HG03439 (cell line): Measurements from ENCODE around the gene SLC12A9.
"Not testable (repeated sequence)": the region's sequence is repeated elsewhere in the genome, so short reads cannot be mapped to it uniquely, and the experiment has no call there.

ENCODE experiments used
- ATAC-seq: cut with Tn5 transposase; IDR thresholded peaks from one replicate; pipeline ENCODE4 v1.9.1; 2021; ENCODE audit warnings: mild to moderate bottlenecking, moderate library complexity; ENCODE audit not compliant: unreplicated experiment

Gene SLC12A9, protein sequence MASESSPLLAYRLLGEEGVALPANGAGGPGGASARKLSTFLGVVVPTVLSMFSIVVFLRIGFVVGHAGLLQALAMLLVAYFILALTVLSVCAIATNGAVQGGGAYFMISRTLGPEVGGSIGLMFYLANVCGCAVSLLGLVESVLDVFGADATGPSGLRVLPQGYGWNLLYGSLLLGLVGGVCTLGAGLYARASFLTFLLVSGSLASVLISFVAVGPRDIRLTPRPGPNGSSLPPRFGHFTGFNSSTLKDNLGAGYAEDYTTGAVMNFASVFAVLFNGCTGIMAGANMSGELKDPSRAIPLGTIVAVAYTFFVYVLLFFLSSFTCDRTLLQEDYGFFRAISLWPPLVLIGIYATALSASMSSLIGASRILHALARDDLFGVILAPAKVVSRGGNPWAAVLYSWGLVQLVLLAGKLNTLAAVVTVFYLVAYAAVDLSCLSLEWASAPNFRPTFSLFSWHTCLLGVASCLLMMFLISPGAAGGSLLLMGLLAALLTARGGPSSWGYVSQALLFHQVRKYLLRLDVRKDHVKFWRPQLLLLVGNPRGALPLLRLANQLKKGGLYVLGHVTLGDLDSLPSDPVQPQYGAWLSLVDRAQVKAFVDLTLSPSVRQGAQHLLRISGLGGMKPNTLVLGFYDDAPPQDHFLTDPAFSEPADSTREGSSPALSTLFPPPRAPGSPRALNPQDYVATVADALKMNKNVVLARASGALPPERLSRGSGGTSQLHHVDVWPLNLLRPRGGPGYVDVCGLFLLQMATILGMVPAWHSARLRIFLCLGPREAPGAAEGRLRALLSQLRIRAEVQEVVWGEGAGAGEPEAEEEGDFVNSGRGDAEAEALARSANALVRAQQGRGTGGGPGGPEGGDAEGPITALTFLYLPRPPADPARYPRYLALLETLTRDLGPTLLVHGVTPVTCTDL

DNA sequence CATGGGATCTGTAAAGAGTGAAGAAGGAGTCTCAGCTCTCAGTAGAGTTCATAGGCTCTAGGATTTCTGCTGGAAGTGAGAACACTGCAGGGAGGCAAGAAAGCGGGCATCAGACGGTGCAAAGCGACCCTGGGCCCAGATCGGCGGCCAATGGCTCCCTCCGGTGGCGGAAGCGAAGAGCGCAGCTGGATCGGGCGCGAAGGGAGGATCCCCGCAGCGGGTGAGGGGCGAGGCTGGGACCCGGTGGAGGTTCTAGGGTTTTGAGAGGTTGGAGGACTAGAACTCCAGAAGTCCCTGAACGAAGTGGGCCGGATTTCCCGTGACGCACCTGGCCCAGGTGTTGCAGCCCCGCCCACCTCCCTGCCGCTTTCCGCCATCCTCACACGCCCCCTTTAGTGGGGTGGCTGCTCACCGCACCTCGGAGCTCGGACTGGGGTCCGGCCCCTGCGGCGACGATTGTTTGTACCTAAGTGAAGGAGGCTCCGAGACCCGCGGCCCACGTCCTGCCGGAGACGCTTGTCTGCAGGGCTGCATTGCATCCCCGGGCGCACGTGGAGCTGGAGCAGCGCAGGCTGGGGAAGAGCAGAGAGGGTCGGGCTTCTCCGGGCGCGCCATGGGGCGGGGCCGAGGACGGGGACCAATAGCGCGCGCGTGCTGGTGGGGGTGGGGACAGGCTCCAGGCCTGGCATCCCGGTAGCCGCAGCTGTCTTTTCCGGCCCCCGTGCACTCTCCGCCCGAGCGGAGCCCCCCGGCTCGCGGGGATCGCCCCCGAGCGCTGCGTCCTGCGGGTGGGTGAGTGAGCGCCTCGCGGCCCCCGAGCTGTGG, at the start of gene SLC12A9:
TSS of gene SLC12A9 (plus strand) at position 666 of the 825 bp plus-strand sequence. CDS start 1,485 bp downstream, outside the sequence.
- ATAC-seq = peak; percentile 80

DNA sequence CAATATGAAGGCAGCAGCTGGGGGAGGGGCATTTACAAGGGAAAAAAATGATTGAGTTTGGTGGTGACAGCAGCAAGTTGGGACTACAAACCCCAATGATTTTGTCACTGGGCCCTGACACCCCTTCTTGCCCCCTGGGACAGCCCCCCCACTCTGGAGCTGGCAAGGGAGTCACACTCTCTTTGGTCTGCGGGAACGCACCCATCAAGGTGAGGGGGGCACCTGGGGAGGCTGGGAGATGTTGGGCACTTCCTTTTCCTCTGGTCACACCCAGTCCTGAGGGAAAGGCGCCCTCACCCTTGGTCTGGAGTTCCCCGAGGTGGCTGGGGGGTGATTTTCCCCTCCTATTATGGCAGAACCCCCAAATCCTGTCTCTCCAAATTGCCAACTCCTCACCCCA, 49.6 kb upstream of the SLC12A9 start:
- no peak for ATAC-seq

DNA sequence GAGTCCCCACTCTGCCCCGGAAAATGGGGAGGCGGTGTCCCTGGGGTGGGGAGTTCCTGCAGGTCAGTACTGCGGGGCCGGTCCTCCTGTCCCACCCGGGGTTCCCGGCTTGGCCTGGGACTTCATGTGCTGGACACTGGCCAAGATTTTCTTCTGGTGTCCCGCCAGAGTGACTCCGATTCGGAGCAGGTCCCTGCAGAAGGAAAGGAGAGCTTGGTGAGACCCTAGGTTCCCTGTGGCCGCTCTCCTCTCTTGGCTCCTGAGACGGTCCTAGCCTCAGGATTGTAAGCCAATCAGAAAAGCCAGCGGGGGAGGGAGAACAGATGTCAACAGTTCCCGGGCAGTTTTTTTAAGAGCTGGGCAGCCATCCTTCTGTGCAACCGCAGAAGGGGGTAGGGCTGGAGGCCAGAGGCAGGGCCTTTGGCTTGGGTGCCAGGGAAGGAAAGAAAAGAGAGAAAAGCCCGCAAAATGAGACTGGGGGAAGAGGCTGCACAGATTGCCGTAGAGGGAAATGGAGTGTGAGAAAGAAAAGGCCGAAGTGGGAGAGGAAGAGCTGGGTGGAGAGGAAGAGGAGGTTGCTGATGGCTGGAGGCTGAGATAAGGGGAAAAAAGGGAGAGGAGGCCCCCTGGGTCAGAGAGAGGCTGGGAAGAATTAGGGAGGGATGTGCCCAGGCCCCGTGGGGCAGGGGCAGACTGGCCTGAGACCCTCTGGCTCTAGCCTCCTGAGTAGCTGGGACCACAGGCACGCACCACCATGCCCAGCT, 48.9 kb upstream of the SLC12A9 start:
- ATAC-seq = peak; percentile 97

DNA sequence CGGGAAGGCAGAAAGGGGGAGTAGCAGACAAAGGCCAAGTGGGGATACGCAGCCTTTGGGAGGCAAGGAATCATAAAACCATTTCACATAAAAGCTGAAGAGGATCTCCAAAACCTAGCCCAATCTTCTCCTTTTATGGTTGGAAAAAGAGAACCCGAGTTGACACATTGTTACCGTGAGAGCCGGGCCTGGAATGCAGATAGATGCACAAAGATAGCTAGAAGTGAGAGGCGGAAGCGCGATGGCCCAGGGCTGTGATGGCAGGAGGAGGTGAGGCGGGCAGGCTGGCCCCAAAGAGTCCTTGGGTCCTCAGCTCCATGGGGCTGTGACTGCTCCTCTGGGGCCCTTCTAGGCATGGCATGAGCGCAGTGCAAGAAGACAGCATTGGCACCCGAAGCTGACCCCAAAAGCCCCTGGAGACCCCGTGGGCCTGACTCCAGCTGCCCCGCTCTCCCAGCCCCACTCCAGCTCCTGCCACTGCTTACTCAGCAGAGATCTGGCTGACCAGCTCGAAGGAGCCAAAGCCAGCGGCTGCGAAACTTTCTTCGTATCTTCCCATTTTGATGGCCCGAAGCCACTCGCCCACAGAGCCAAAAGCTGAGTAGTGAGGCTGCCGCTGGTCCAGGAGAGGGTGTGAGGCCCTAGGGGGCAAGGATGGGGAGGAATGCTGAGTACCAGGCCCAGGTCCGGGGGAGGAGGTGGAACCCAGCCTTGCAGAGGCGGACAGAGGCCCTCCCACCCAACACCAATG, 47.7 kb upstream of the SLC12A9 start:
- no peak for ATAC-seq

DNA sequence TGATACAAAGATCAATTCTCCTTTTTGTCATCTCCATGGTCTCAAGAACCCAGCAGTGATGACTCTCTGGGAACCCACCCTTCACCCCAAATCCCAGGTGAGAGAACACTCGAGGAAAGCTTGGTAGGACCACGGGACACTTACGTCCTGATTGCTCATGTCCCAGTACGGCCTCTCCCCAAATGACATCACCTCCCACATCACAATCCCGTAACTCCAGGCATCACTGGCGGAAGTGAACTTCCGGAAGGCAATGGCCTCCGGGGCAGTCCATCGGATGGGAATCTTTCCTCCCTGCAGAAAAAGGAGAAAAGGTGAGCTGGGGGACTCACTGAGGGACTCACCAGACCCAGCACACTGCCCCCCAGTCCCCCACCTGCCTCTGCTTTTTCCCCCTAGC, 46.2 kb upstream of the SLC12A9 start:
- no peak for ATAC-seq

DNA sequence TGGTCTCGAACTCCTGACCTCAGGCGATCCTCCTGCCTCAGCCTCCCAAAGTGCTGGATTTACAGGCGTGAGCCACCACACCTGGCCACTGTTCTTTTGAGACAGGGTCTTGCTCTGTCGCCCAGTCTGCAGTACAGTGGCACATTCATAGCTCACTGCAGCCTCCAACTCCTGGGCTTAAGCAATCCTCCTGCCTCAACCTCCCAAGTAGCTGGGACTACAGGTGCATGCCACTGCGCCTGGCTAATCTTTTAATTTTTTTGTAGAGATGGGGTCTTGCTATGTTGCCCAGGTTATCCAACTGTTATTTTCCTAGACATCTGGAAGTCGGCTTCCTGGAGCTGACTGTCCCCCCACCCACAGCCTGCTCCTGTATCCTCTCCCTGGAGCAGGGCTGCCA, 45.6 kb upstream of the SLC12A9 start:
- not testable (repeated sequence) for ATAC-seq

DNA sequence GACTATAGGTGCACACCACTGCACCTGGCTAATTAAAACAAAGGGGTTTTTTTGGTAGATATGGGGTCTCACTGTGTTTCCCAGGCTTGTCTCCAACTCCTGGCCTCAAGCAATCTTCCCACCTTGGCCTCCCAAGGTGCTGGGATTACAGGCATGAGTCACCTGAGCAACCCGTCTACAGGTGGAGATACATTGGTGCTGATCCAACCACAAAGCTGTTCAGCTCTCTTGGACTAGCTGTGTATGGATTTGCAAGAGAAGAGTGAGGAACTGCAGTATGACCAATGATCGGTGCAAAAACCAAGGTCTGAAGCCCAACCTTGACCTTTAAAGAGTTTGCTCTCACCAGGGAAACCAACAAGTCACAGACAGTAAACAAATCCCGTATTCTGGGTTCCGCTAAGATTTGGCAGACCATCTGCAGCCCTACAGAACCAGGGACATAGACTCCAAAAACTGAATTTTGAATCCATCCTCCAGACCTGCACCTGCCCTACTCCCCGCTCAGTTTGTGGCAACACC, 44.1 kb upstream of the SLC12A9 start:
- no peak for ATAC-seq

DNA sequence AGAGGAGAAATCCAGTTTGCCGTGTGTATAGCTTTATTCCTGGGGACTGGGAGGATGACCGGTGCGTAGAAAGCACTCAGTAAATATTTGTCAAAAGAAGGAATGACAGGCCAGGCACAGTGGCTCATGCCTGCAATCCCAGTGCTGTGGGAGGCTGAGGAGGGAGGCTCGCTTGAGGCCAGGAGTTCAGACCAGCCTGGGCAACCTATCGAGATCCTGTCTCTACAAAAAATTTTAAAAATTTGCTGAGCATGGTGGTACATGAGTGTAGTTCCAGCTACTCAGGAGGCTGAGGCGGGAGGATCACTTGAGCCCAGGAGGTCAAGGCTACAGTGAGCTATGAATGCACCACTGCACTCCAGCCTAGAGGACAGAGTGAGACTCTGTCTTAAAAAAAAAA, 41.0 kb upstream of the SLC12A9 start:
- no peak for ATAC-seq

DNA sequence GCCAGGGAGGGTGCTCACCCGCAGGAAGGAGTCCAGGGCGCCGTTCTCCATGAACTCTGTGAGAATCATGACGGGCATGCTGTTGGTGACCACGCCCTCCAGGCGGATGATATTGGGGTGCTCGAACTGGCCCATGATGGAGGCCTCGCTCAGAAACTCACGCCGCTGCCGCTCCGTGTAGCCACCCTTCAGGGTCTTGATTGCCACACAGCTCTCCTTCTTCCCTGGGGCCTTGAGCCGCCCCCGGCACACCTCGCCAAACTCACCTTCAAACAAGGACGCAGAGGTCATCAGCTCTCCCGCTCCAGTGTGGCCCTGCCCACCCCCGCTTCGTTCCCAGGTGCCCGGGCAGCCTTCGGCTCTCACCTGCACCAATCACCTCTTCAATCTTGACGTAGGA, 39.8 kb upstream of the SLC12A9 start:
- no peak for ATAC-seq

DNA sequence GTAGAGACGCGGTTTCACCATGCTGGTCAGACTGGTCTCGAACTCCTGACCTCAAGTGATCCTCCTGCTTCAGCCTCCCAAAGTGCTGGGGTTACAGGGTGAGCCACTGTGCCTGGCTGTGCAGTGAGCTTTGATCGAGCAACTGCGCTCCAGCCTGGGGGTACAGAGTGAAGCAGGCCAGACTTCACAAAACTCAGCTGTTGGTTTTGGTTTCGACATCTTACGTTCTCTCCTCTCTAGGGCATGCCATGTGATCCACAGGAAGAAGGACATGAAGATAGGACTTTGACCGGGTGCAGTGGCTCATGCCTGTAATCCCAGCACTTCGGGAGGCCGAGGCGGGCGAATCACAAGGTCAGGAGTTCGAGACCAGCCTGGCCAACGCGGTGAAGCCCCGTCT, 36.0 kb upstream of the SLC12A9 start:
- not testable (repeated sequence) for ATAC-seq

DNA sequence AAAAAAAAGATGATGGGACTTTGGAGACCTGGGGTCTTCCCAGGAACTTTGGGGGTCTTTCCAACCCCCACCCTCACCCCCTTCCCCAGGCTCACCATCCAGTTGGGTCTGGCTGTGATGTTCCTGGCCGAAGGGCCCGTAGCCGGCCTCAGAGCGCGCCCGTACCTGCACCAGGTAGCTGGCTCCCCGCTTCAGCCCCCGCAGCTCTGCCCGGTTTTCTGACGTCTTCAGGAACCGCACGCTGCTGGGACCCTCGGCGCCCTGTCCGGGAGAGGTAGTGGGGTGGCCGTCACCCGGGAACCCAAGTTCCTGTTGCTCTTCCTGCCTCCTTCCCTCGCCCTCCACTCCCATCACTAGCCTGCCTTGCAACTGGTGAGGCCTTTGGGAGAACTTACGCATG, 35.4 kb upstream of the SLC12A9 start:
- no peak for ATAC-seq

DNA sequence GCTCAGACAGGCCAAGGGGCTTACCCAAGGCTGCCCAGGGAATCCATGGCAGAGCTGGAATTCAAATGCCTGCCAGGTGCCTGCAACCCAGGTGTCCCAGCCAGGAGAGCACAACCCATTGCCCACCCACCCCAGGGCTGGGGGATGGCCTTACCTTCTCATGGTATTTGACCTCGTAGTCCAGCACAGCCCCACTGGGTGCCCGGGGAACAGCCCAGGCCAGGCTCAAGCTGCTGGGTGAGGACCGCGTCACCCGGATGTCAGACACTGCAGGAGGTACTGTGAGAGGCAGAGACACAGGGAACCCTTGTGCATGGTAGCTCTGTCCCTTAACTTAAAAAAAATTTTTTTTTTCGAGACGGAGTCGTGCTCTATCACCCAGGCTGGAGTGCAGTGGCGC, 34.1 kb upstream of the SLC12A9 start:
- no peak for ATAC-seq

DNA sequence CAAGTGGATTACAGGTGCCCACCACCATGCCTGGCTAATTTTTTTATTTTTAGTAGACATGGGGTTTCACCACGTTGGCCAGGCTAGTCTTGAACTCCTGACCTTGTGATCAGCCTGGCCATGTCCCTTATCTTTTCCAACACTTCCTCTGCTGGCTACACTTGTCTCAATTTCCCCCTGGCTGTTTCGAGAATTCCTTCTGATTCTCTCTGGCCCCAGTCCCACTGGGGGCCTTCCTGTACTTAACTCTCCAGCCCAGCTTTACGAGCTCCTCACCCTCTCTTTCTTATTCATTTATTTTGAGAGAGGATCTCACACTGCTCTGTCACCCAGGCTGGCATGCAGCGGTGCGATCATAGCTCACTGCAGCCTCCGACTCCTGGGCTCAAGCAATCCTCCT, 33.7 kb upstream of the SLC12A9 start:
- ATAC-seq = no peak

DNA sequence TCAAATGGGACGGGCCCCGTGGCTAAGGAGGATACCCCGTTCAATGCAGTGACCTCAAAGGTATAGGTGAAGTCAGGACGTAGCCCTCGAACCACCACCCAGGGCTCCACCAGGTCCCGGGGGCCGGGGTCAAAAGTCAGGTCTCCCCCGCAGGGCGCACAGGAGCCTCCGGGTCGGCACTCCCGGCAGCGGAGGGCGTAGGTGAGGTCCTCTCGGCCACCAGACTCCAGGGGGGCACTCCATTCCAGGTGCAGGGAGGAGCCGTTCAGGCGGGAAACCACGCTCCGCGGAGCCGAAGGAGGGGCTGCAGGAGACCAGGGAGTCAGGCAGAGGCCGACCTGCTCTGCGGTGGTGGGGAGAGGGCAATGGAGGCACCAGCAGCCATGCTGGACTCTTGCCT, 32.9 kb upstream of the SLC12A9 start:
- no peak for ATAC-seq

DNA sequence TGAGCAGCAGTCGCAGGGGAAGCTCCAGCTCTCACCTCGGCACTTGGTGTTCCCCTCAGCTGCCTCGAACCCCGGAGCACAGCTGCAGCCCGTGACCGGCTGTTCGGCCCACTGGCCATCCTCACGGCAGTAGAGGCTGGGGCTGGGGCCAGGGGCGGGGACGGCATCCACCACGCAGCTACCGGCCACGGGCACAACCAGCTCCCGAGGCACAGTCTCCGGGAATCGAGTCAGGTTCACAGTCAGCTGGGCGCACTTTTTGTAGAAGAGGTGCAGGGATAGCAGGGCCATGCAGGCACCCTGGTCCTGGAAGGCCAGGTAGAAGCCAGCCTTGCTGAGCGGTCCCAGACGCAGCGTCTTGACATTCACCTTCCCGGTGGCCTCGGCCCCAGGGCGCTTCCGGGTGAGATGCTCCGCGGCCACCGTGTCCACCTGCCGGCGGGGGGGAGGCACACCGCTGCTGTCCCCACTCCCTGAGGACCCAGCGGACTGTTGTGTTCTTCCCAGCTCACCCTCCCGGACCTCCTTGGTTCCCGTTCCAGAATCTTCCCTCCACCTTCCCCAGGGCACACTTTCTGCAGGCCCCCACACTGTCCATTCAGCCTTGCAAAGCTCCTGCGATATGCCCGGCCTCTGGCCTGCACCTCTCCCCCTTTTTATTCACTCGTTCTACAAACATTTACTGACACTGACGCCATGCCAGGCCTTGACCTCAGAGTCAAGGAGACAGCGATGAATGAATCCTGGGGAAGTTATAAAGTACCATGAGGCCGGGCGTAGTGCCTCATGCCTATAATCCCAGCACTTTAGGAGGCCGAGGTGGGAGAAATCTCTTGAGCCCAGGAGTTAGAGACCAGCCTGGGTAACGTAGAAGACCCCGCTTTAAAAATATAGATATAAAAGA, 30.0 kb upstream of the SLC12A9 start:
- ATAC-seq = no peak

DNA sequence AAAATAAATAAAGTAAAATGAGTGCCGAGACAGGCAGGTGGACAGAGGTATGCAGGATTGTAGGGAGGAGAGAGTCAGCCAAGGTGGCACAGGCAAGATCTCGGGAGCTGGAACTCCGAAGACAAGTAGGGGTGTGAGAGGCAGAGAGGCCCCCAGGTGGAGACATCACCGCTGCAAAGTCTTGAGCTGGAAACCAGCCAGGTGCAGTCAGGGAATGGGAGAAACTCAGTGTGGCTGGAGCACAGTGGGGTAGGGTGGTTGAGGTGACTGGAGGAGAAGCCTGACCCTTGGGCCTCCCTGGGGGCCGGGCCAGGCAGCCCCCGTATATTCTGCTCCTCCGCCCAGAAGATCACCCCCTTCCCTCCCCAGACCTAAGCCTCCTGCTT, 29.4 kb upstream of the SLC12A9 start:
- ATAC-seq = no peak

DNA sequence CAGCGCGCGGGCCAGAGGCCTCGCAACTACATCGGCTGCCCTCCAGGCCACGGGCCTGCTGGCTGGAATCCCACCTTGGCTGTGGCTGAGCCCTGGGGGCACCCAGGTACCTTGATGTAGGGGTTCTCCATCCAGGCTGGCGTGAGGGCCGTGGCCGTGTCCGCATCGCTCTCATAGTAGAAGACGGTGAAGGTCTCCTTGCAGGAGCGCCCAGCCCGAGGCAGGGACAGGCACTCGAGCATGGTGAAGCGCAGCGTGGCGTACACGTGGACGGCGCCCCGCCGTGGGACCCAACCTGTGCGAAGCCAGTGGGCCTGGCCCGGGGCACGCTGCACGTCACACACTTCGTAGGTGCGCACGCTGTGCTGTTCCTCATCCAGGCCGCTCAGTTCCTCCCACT, 29.0 kb upstream of the SLC12A9 start:
- no peak for ATAC-seq

DNA sequence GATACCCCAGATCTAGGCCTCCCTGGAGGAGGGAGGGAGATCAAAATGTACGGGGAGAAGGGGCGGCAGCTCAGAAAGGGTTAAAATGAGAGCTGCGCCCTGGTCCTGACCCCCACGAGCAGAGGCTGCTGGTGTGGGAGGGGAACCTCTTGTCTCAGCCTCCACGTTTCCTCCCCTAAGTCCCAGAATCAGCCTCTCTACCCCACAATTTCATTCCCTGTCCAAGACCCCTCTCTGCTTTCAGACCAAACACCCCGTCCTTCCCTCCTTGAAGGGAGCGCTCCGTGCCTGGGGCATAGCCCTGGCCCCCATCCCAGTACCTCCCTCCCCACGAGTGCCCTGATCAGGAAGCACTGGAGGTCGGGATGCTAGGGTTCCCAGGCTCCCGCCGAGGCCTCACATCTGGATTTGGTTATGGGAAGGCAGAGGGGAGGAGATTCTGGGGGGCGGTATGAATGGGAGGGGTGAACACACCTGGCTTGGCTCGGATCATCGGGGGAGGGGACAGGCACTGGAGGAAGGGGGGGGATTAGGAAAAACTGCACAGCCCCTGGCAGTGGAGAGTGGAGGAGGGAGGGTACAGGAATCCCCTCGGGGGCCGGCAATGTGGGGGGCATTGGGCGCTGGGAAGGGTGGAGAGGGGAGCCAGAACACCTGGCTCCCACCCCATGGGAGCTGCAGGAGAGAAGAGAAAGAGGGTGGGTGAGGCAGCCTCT, 27.9 kb upstream of the SLC12A9 start:
- no peak for ATAC-seq
